GM04504 (cell line): ENCODE data around the gene GUCA2A.

Source experiments
- DNase-seq: peaks from one replicate; pipeline ENCODE4 v3.0.0-alpha.2; 2012; ENCODE audit warnings: low read depth

Gene GUCA2A

DNA sequence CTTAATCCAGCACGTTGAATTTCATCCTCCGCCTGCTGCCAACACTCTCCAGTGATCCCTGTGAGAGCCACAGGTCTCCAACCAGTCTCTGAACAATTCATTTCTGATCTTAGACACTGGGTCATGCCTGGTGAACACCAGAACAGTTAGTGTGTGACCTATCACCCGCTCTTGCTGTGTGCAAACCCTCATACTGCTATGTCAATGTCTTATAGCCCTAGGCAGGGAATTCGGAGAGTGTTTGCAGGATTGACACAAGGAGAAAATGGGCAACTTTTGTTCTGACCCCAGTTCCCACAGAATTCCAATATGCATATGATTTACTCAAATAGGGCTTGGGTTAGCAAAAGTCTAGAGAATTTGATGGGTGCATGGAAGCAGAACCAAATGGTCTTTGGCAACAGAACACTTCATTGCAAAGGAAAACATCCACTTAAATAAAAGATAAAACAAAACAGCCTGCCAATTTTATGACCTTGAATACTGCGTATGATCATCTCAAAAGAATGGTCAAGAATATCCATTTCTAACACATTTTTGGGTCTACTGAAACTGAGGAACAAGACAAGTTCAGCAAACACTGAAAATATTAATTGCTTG lies 34.4 kb downstream of the GUCA2A start:
- DNase-seq = no peak

DNA sequence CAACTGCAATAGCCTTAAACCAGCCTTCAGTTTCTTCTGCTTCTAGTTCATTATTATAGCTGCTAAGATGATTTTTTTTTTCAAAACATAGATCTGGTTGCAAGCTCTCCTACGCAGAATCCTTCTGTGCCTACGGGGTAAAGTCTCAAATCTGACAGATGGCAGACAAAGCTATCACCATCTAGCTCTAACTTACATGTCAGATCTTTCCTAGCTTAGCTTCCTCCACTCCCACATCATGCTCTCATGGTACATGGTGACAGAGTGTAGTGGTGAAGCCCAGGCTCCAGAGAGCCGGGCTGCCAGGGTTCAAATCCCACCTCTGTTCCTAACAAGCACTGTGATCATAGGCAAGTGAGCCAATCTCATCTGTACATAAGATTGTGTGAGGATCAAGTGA lies 35.6 kb downstream of the GUCA2A start:
- no peak for DNase-seq

- DNase-seq = no peak
Measured at GRCh38 chr1:42128499-42128898, 36.0 kb downstream of the GUCA2A start.

- no peak for DNase-seq
Measured at GRCh38 chr1:42127767-42128166, 36.8 kb downstream of the GUCA2A start.

DNA sequence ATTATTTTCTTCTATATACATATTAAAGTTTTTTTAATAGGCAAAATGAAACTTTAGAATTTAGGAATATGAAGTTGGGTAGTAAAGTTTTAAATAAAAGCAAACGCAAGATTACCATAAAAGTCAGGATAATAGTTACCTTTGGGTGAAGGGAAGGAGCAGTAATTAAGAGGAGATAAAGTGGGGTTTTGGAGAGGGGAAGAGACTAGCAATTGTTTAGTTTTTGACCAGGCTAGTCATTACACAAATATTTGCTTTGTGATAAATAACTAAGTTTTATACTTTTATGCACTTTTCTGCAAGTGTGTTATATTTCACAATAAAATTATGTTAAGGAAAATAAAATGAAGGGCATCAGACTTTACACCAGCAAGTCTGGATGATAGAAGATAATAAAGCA lies 39.0 kb downstream of the GUCA2A start:
- DNase-seq = no peak

GRCh38 chr1:42122408-42122807 lies 42.1 kb downstream of the GUCA2A start:
- no peak for DNase-seq

GRCh38 chr1:42118125-42118524 lies 46.4 kb downstream of the GUCA2A start:
- no peak for DNase-seq

DNA sequence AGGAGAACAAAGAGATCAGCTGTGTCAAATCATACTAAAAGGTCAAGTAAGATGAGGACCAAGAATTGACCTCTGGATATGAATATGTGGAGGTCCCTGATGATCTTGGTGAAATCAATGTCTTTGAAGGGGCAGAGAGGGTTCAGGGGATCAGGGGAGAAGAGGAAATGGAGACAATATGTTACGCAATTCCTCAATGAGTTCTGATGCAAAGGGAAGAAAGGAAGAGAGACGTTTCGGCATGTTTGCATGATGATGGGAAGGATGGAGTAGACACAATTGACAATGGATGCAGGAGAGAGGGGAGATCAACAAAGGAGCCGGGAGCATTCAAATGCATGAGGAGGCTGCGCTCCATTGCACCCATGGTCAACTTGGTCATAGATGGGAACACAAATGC lies 47.3 kb downstream of the GUCA2A start:
- no peak for DNase-seq

GRCh38 chr1:42114229-42114628 lies 50.3 kb downstream of the GUCA2A start:
- DNase-seq = no peak
